Thyroid gland (tissue), 4 donors: Measurements from ENCODE around the gene CDYL2. TPM values are rescaled to one million over a fixed set of nuclear protein-coding genes. Genes with fewer than 3 reads are reported as not detected.

ENCODE experiments used
- DNase-seq, 2 donors: peaks; one replicate each; pipeline ENCODE4 v3.0.0-alpha.2; 2019
- H3K27ac ChIP-seq, 3 donors: fragments of 200-600 bp; sonication (generic); 1 replicate in 2 of 3; 2 replicates in 1 of 3; pipeline ENCODE4 v1.5.1; 2016 to 2019; ENCODE audit warnings: mild to moderate bottlenecking in 1 of 3, moderate library complexity in 1 of 3
- H3K27me3 ChIP-seq: fragments of 200-600 bp; sonication (generic); one replicate; pipeline ENCODE4 v1.5.1; 2019
- H3K36me3 ChIP-seq, 2 donors: fragments of 200-600 bp; sonication (generic); one replicate each; pipeline ENCODE4 v1.5.1; 2016 to 2019
- H3K4me1 ChIP-seq, 2 donors: fragments of 200-600 bp; sonication (generic); one replicate each; pipeline ENCODE4 v1.5.1; 2017 to 2019
- H3K4me3 ChIP-seq, 3 donors: fragments of 200-600 bp; sonication (generic); replicated peaks in 1 of 3; 1 replicate in 2 of 3; 2 replicates in 1 of 3; pipeline ENCODE4 v1.5.1; 2016; ENCODE audit warnings: mild to moderate bottlenecking in 1 of 3
- H3K9me3 ChIP-seq: fragments of 200-600 bp; sonication (generic); one replicate; pipeline ENCODE4 v1.5.1; 2017
- CTCF ChIP-seq, 6 experiments: fragments of 200-600 bp in 3 of 6; fragments of 450-650 bp in 3 of 6; sonication (generic) in 3 of 6; IDR thresholded peaks; one replicate each; pipeline ENCODE4 v1.5.1; 2016 to 2019; ENCODE audit warnings: antibody characterized with exemption in 6 of 6, mild to moderate bottlenecking in 2 of 6, inconsistent platforms in 1 of 6, moderate library complexity in 1 of 6
- POLR2A ChIP-seq, 2 donors: fragments of 450-650 bp; IDR thresholded peaks; one replicate each; pipeline ENCODE4 v1.6.1; 2017; ENCODE audit warnings: antibody characterized with exemption in 2 of 2, mild to moderate bottlenecking in 2 of 2, moderate library complexity in 1 of 2
- WGBS, 2 donors: methylation state at CpG; one replicate each; pipeline ENCODE4 v1.1.5; 2017; 5-methylcytosine and 5-hydroxymethylcytosine counted together
- intact Hi-C: fragments of 100-400 bp; cut with DNase I; formaldehyde crosslinking; loops from one replicate; pipeline ENCODE4 v1.15.1; 2023
- total RNA-seq, 4 donors: library from RNA; depleted of rRNA; stranded (reverse); fragments of >200 nt; gene quantifications; one replicate each; pipeline ENCODE4 v1.2.3, GENCODE V29; 2016

CDYL2 gene
- total RNA-seq, 4 donors from 2014 or later: 3.6 to 14.2 (median 5.3) TPM

- no peak for TF ChIP-seq POLR2A (IDR thresholded peaks at IDR 0.05)
- no peak for TF ChIP-seq CTCF (IDR thresholded peaks at IDR 0.05)
- H3K4me1 ChIP-seq: no peaks in the 10 kb centered on the region
Measured at GRCh38 chr16:80674884-80675283, 129.5 kb downstream of the CDYL2 start.

GRCh38 chr16:80672379-80672778 is 132.0 kb downstream of the CDYL2 start:
- DNase-seq: no peak
- no peak overlapping the region for H3K27ac ChIP-seq
- no peaks in the 10 kb centered on the region for H3K27me3 ChIP-seq
- no peaks in the 10 kb centered on the region for H3K36me3 ChIP-seq
- TF ChIP-seq POLR2A (IDR thresholded peaks at IDR 0.05) (no peak), CTCF (IDR thresholded peaks at IDR 0.05) (no peak)
- H3K4me3 ChIP-seq: no peak overlapping the region
- intact Hi-C loops: no loop called here
- H3K4me1 ChIP-seq: no peaks in the 10 kb centered on the region
- no peaks in the 10 kb centered on the region for H3K9me3 ChIP-seq

More at GRCh38 chr16:80674884-80675283, 129.5 kb downstream of the CDYL2 start:
- Histone ChIP-seq H3K27ac (no peak overlapping the region), H3K9me3 (no peaks in the 10 kb centered on the region), H3K36me3 (no peaks in the 10 kb centered on the region), H3K4me3 (no peak overlapping the region), H3K27me3 (no peaks in the 10 kb centered on the region)
- intact Hi-C loops: no loop called here
- DNase-seq: no peak
- WGBS, 2 donors: 100% methylated on average over 1 of the region's 1 CpG

- no peak for TF ChIP-seq POLR2A (IDR thresholded peaks at IDR 0.05)
- TF ChIP-seq CTCF (IDR thresholded peaks at IDR 0.05): no peak
- DNase-seq: no peak
- 44 to 45% methylated on average over 5 of the region's 5 CpGs for WGBS, 2 donors
- no peaks in the 10 kb centered on the region for H3K36me3 ChIP-seq
- H3K4me3 ChIP-seq: no peak overlapping the region
- intact Hi-C loops: no loop called here
- no peaks in the 10 kb centered on the region for H3K4me1 ChIP-seq
- H3K27me3 ChIP-seq: no peaks in the 10 kb centered on the region
- H3K27ac ChIP-seq: no peak overlapping the region
- no peaks in the 10 kb centered on the region for H3K9me3 ChIP-seq
Measured at GRCh38 chr16:80671281-80671849, 133.0 kb downstream of the CDYL2 start.

GRCh38 chr16:80670170-80670865 is 134.1 kb downstream of the CDYL2 start:
- TF ChIP-seq CTCF (IDR thresholded peaks at IDR 0.05) (no peak), POLR2A (IDR thresholded peaks at IDR 0.05) (no peak)
- no peaks in the 10 kb centered on the region for H3K9me3 ChIP-seq
- H3K4me3 ChIP-seq: no peak overlapping the region
- no peaks in the 10 kb centered on the region for H3K27me3 ChIP-seq
- WGBS, 2 donors: 91% methylated on average over 19 to 20 of the region's 20 CpGs
- H3K36me3 ChIP-seq: no peaks in the 10 kb centered on the region
- no peaks in the 10 kb centered on the region for H3K4me1 ChIP-seq
- no peak for DNase-seq
- no peak overlapping the region for H3K27ac ChIP-seq
- intact Hi-C loops: no loop called here

- 85 to 90% methylated on average over 4 to 6 of the region's 6 CpGs for WGBS, 2 donors
- DNase-seq: no peak
Measured at GRCh38 chr16:80669673-80670072, 134.7 kb downstream of the CDYL2 start.

More at GRCh38 chr16:80669673-80670072, 134.7 kb downstream of the CDYL2 start:
- intact Hi-C loops: no loop called here
- Histone ChIP-seq H3K4me3 (no peak overlapping the region), H3K4me1 (no peaks in the 10 kb centered on the region), H3K9me3 (no peaks in the 10 kb centered on the region), H3K27ac (no peak overlapping the region), H3K36me3 (no peaks in the 10 kb centered on the region), H3K27me3 (no peaks in the 10 kb centered on the region)
- TF ChIP-seq POLR2A (IDR thresholded peaks at IDR 0.05) (no peak), CTCF (IDR thresholded peaks at IDR 0.05) (no peak)
